Measurements from ENCODE around the gene TIGD1.

The TIGD1 gene

GRCh38 chr2:232529806-232530547, 20.4 kb downstream of the TIGD1 start:
- Histone ChIP-seq H3K79me2 (ENCODE audit: insufficient read depth, low read depth) (no peaks in the 10 kb centered on the region), H3K4me3 (IDR thresholded peaks at IDR 0.05; ENCODE audit: insufficient read depth, low read depth, low read length) (no peak overlapping the region), H3K27ac (no peak overlapping the region), H2AFZ (ENCODE audit: low read depth) (no peak overlapping the region), H3K27me3 (ENCODE audit: insufficient read depth, low read depth) (no peaks in the 10 kb centered on the region; the same call in 1 of the 2 replicates), H3K36me3 (ENCODE audit: insufficient read depth) (no peaks in the 10 kb centered on the region), H3K4me1 (ENCODE audit: low read depth, poor library complexity, severe bottlenecking) (no peaks in the 10 kb centered on the region), H3K4me2 (no peak overlapping the region), H3K9ac (no peak overlapping the region), H4K20me1 (ENCODE audit: insufficient read depth) (no peaks in the 10 kb centered on the region)
- no peak for TF ChIP-seq CTCF (conservative IDR thresholded peaks at IDR 0.05; ENCODE audit: low read depth, low read length)

DNA sequence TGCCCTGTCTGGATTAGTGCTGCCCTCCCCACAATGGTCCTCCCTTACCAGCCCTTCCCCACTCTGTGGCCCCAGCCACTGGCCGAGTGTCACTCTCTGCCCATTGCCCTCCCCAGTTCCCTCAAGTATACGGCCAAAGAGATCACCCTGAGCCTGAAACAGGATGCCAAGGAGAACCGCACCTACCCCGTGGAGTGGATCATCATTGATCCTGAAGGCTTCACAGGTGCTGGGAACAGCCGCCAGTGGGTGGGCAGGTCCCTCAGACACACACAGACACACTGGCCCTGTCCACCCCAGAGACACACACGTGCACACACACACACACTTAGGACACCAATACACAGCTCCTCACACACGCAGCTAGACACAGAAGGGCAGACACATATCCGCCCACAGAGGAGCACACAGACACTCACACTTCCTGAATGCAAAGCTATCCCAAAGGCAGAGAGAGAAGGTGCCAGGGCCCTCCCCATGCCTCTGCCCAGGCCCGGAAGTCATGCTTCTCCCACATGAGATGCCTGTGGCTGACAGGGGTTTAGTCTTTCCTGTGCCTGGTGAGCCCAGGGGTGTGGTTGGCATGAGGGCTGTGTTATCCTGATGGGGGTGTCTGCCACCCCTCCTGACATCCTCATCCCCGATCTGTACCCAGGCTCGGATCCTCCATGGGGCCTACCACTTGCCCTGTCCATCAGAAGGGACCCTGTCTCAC, 21.5 kb downstream of the TIGD1 start:
- no peak overlapping the region for H3K9ac ChIP-seq
- no peaks in the 10 kb centered on the region for H3K36me3 ChIP-seq (ENCODE audit: insufficient read depth)
- H3K4me3 ChIP-seq (IDR thresholded peaks at IDR 0.05; ENCODE audit: insufficient read depth, low read depth, low read length) = no peak overlapping the region
- TF ChIP-seq CTCF (conservative IDR thresholded peaks at IDR 0.05; ENCODE audit: low read depth, low read length) = no peak
- no peaks in the 10 kb centered on the region for H4K20me1 ChIP-seq (ENCODE audit: insufficient read depth)
- no peak overlapping the region for H2AFZ ChIP-seq (ENCODE audit: low read depth)
- peaks cover 8% of the 10 kb centered on the region; the same call in 1 of the 2 replicates for H3K27me3 ChIP-seq (ENCODE audit: insufficient read depth, low read depth)
- H3K4me1 ChIP-seq (ENCODE audit: low read depth, poor library complexity, severe bottlenecking) = no peaks in the 10 kb centered on the region
- no peak overlapping the region for H3K27ac ChIP-seq
- H3K79me2 ChIP-seq (ENCODE audit: insufficient read depth, low read depth) = no peaks in the 10 kb centered on the region
- H3K4me2 ChIP-seq = no peak overlapping the region

GRCh38 chr2:232527905-232528470, 22.4 kb downstream of the TIGD1 start:
- no peak for TF ChIP-seq CTCF (conservative IDR thresholded peaks at IDR 0.05; ENCODE audit: low read depth, low read length)
- peaks cover 16% of the 10 kb centered on the region for H3K27me3 ChIP-seq (ENCODE audit: insufficient read depth, low read depth)
- H4K20me1 ChIP-seq (ENCODE audit: insufficient read depth) = no peaks in the 10 kb centered on the region
- no peak overlapping the region for H2AFZ ChIP-seq (ENCODE audit: low read depth)
- H3K79me2 ChIP-seq (ENCODE audit: insufficient read depth, low read depth) = no peaks in the 10 kb centered on the region
- H3K4me1 ChIP-seq (ENCODE audit: low read depth, poor library complexity, severe bottlenecking) = no peaks in the 10 kb centered on the region
- H3K9ac ChIP-seq = no peak overlapping the region
- no peak overlapping the region for H3K4me3 ChIP-seq (IDR thresholded peaks at IDR 0.05; ENCODE audit: insufficient read depth, low read depth, low read length)
- H3K4me2 ChIP-seq = no peak overlapping the region
- no peak overlapping the region for H3K27ac ChIP-seq
- no peaks in the 10 kb centered on the region for H3K36me3 ChIP-seq (ENCODE audit: insufficient read depth)

GRCh38 chr2:232526372-232526941, 23.9 kb downstream of the TIGD1 start:
- Histone ChIP-seq H3K9ac (no peak overlapping the region), H2AFZ (ENCODE audit: low read depth) (no peak overlapping the region), H4K20me1 (ENCODE audit: insufficient read depth) (no peaks in the 10 kb centered on the region), H3K4me1 (ENCODE audit: low read depth, poor library complexity, severe bottlenecking) (no peaks in the 10 kb centered on the region), H3K27ac (no peak overlapping the region), H3K79me2 (ENCODE audit: insufficient read depth, low read depth) (no peaks in the 10 kb centered on the region), H3K4me2 (no peak overlapping the region), H3K4me3 (IDR thresholded peaks at IDR 0.05; ENCODE audit: insufficient read depth, low read depth, low read length) (no peak overlapping the region), H3K36me3 (ENCODE audit: insufficient read depth) (no peaks in the 10 kb centered on the region), H3K27me3 (ENCODE audit: insufficient read depth, low read depth) (peaks cover 25% of the 10 kb centered on the region)
- no peak for TF ChIP-seq CTCF (conservative IDR thresholded peaks at IDR 0.05; ENCODE audit: low read depth, low read length)

All from KMS-11 (cell line).